Smooth muscle cell (in vitro differentiated cells): ENCODE results near the gene CRMP1. TPM values are rescaled to one million over a fixed set of nuclear protein-coding genes. Genes with fewer than 3 reads are reported as not detected.

Experiments
- DNase-seq: peaks from one replicate; lab custom pipeline; 2025; ENCODE audit not compliant: unreplicated experiment; lab: John Stamatoyannopoulos, UW
- H2AFZ ChIP-seq: fragments of 200-600 bp; sonication (generic); 2 replicates; pipeline ENCODE4 v1.6.0; 2016; ENCODE audit warnings: antibody characterized with exemption, low read depth, mild to moderate bottlenecking
- H3F3A ChIP-seq: fragments of 200-600 bp; sonication (generic); 2 replicates; pipeline ENCODE4 v1.6.0; 2017; ENCODE audit warnings: antibody characterized with exemption, low read depth
- H3K27ac ChIP-seq: fragments of 200-600 bp; sonication (generic); 2 replicates; pipeline ENCODE4 v1.5.1; 2016; ENCODE audit warnings: low read depth, mild to moderate bottlenecking
- H3K27me3 ChIP-seq: fragments of 200-600 bp; sonication (generic); 2 replicates; pipeline ENCODE4 v1.6.1; 2016; ENCODE audit warnings: low read depth, mild to moderate bottlenecking
- H3K36me3 ChIP-seq: fragments of 200-600 bp; sonication (generic); 2 replicates; pipeline ENCODE4 v1.5.1; 2016; ENCODE audit warnings: low read depth
- H3K4me1 ChIP-seq: fragments of 200-600 bp; sonication (generic); 2 replicates; pipeline ENCODE4 v1.5.1; 2016; ENCODE audit warnings: low read depth
- H3K4me2 ChIP-seq: fragments of 200-600 bp; sonication (generic); 2 replicates; pipeline ENCODE4 v1.6.0; 2016; ENCODE audit warnings: mild to moderate bottlenecking
- H3K4me3 ChIP-seq: fragments of 200-600 bp; sonication (generic); 2 replicates; pipeline ENCODE4 v1.5.1; 2016; ENCODE audit warnings: mild to moderate bottlenecking
- H3K79me2 ChIP-seq: fragments of 200-600 bp; sonication (generic); 2 replicates; pipeline ENCODE4 v1.6.0; 2016; ENCODE audit warnings: low read depth, mild to moderate bottlenecking
- H3K9ac ChIP-seq: fragments of 200-600 bp; sonication (generic); 2 replicates; pipeline ENCODE4 v1.6.0; 2016; ENCODE audit warnings: low read depth
- H3K9me3 ChIP-seq: fragments of 200-600 bp; sonication (generic); replicated peaks from 2 replicates; pipeline ENCODE4 v1.5.1; 2016; ENCODE audit warnings: low read depth
- H4K20me1 ChIP-seq: fragments of 200-600 bp; sonication (generic); 2 replicates; pipeline ENCODE4 v1.6.0; 2016; ENCODE audit warnings: low read depth
- CTCF ChIP-seq: fragments of 200-600 bp; sonication (generic); IDR thresholded peaks from 2 replicates; pipeline ENCODE4 v1.5.1; 2017; ENCODE audit warnings: borderline replicate concordance, mild to moderate bottlenecking, antibody characterized with exemption; ENCODE audit not compliant: insufficient read depth, poor library complexity, severe bottlenecking
- WGBS: methylation state at CpG from one replicate; pipeline ENCODE4 v1.1.7; 2016; ENCODE audit warnings: low lambda C conversion rate; 5-methylcytosine and 5-hydroxymethylcytosine counted together
- polyA plus RNA-seq: library from polyadenylated mRNA; unstranded; fragments of >200 nt; fragmentation: Nextera tagmentation; extraction: Ambion mirVana; gene quantifications from 2 replicates; pipeline ENCODE4 v1.2.1, GENCODE V29; 2016
- total RNA-seq: library from RNA; depleted of rRNA; stranded (reverse); fragments of >200 nt; gene quantifications from 2 replicates; pipeline ENCODE4 v1.2.3, GENCODE V29; 2014

Gene CRMP1
- total and polyA plus RNA-seq, 2 experiments from 2014 or later = 12.5 to 18.6 TPM

- H3K27ac ChIP-seq = no peak overlapping the region
- WGBS = 38% methylated on average over 8 of the region's 8 CpGs
- H3K36me3 ChIP-seq = no peaks in the 10 kb centered on the region
- H3F3A ChIP-seq = no peaks in the 10 kb centered on the region
- no peak overlapping the region for H2AFZ ChIP-seq
- H3K4me1 ChIP-seq = peaks cover 6% of the 10 kb centered on the region
- H3K9me3 ChIP-seq = no peaks in the 10 kb centered on the region
- DNase-seq = no peak
- H3K27me3 ChIP-seq = peaks cover 47% of the 10 kb centered on the region
- no peaks in the 10 kb centered on the region for H3K79me2 ChIP-seq
- H3K4me3 ChIP-seq = peak overlapping the region; percentile 66
- H3K9ac ChIP-seq = no peak overlapping the region
- TF ChIP-seq CTCF = no peak
- peaks cover 40% of the 10 kb centered on the region for H4K20me1 ChIP-seq
- H3K4me2 ChIP-seq = peak overlapping the region; percentile 95
Observed at GRCh38 chr4:5887011-5887360, 5.9 kb downstream of the CRMP1 start.

GRCh38 chr4:5885733-5886132 is 7.2 kb downstream of the CRMP1 start:
- H3K79me2 ChIP-seq = no peaks in the 10 kb centered on the region

GRCh38 chr4:5884796-5885195 is 8.1 kb downstream of the CRMP1 start:
- no peak for DNase-seq
- Histone ChIP-seq H3K4me1 (peaks cover 6% of the 10 kb centered on the region), H3K4me2 (no peak overlapping the region), H3K9me3 (no peaks in the 10 kb centered on the region), H3K36me3 (no peaks in the 10 kb centered on the region), H3K27ac (no peak overlapping the region), H2AFZ (no peak overlapping the region), H3K79me2 (no peaks in the 10 kb centered on the region), H3F3A (no peaks in the 10 kb centered on the region), H3K4me3 (no peak overlapping the region), H4K20me1 (peaks cover 62% of the 10 kb centered on the region), H3K9ac (no peak overlapping the region), H3K27me3 (peaks cover 25% of the 10 kb centered on the region)
- no peak for TF ChIP-seq CTCF
- 93% methylated on average over 7 of the region's 7 CpGs for WGBS

More at GRCh38 chr4:5885733-5886132, 7.2 kb downstream of the CRMP1 start:
- DNase-seq = no peak
- Histone ChIP-seq H3K27me3 (peaks cover 35% of the 10 kb centered on the region), H3K9ac (no peak overlapping the region), H3K27ac (no peak overlapping the region), H3K36me3 (no peaks in the 10 kb centered on the region), H3F3A (no peaks in the 10 kb centered on the region), H3K4me1 (peaks cover 6% of the 10 kb centered on the region), H2AFZ (no peak overlapping the region), H3K4me2 (no peak overlapping the region), H3K9me3 (no peaks in the 10 kb centered on the region), H3K4me3 (no peak overlapping the region), H4K20me1 (peaks cover 53% of the 10 kb centered on the region)
- WGBS = 77% methylated on average over 3 of the region's 3 CpGs
- no peak for TF ChIP-seq CTCF

GRCh38 chr4:5883916-5884315 is 9.0 kb downstream of the CRMP1 start:
- no peak overlapping the region for H3K4me3 ChIP-seq
- H2AFZ ChIP-seq = no peak overlapping the region
- peaks cover 2% of the 10 kb centered on the region for H3K4me1 ChIP-seq
- peaks cover 71% of the 10 kb centered on the region for H4K20me1 ChIP-seq
- peaks cover 16% of the 10 kb centered on the region for H3K27me3 ChIP-seq
- no peak for TF ChIP-seq CTCF
- H3K9ac ChIP-seq = no peak overlapping the region
- no peak overlapping the region for H3K4me2 ChIP-seq
- no peak for DNase-seq
- H3F3A ChIP-seq = no peaks in the 10 kb centered on the region
- no peaks in the 10 kb centered on the region for H3K9me3 ChIP-seq
- H3K79me2 ChIP-seq = no peaks in the 10 kb centered on the region
- WGBS = 52% methylated on average over 1 of the region's 1 CpG
- H3K36me3 ChIP-seq = no peaks in the 10 kb centered on the region
- no peak overlapping the region for H3K27ac ChIP-seq
